GM21390 (cell line): ENCODE measurements around the gene CNTD1.

ENCODE experiments used
- ATAC-seq: cut with Tn5 transposase; IDR thresholded peaks from one replicate; pipeline ENCODE4 v1.9.1; 2021; ENCODE audit not compliant: unreplicated experiment

Gene CNTD1

DNA sequence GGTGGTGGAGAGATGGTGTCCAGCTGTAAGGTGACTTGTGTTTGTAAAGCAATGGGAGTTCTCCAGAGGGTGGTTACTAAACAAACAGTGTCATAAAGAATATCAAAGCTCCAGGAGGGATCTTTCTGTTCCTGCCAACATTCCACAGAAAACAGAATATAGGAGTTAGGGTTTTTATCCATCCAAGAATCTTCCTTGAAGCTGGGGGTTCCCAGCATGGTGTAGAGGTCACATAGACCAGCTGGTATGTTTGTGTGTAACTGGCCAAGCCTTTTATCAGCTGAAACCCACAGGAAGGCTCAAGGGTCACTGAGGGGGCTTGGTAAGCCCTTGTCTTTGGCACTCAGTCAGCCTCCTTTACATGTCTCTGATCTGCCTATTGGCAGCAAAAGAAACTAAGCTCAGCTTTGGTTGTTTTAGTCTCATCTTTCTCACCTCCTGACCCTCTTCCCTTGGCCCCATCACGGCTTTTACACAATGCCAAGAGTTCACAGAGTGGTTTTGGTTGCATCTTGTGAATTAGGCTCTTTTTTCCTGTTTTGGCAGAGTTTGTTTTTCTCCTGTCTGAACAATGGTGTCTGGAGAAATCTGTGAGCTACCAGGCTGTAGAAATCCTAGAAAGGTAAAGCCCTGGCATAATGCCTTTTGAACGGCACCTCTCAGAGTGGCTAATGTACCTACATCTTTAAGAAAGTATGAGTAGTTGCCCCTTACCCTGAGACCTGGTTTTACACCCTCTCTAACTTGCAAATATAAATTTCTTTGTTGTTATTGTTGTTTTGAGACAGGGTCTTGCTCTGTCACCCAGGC lies 4.6 kb downstream of the CNTD1 start:
- no peak for ATAC-seq

DNA sequence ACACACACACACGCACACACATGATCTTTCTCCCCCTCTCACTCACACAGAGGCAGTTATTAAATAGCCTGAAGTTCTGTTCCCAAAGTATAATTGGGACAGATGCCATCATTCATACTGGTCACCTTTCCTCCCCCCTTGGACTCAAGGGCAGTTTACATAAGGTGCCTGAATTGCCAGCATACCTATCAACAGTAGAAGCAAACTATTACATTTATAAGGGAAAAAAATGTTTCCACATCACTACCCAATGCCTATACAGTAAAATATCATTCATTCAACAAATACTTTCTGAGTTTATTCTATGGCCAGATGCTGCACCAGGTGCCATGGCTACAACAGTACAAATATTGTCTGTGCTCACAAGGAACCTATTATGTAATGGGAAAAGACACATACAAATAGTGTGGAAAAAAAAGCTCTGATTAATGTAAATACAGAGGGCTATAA lies 6.3 kb downstream of the CNTD1 start:
- ATAC-seq, result no peak

DNA sequence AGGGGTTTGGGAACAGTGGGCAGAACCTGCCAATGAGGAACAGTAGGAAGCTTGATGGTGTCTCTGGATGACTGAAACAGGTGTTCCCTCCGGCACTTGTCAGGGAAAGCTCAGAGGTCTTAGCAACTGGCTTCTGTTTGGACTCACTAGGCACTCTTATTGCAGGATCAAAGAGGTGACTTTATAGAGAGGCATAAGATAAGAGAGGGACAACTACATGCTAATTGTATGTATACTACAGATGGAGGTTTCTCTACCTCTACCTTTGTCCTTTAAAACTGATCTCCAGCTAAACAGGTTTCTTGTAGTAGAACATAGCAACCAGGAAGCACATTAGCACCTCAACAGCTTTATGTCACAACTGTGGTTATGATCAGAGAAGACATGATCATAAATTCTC lies 7.6 kb downstream of the CNTD1 start:
- ATAC-seq, result no peak

DNA sequence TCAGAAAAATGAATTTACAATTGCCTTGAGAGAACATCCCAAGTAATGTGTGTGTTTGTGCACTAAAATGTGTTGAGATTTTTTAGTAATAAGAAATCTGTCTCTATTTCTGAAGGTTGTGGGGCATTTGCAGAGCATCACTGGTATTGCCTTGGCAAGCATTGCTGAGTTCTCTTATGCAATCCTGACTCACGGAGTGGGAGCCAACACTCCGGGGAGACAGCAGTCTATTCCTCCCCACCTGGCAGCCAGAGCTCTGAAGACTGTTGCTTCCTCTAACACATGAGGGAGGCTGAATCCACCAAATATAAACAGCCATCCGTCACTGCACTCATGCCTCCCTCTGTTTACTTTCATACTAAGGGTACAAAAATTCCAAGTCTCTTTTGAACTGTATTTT lies 10.6 kb downstream of the CNTD1 start:
- ATAC-seq, result no peak

DNA sequence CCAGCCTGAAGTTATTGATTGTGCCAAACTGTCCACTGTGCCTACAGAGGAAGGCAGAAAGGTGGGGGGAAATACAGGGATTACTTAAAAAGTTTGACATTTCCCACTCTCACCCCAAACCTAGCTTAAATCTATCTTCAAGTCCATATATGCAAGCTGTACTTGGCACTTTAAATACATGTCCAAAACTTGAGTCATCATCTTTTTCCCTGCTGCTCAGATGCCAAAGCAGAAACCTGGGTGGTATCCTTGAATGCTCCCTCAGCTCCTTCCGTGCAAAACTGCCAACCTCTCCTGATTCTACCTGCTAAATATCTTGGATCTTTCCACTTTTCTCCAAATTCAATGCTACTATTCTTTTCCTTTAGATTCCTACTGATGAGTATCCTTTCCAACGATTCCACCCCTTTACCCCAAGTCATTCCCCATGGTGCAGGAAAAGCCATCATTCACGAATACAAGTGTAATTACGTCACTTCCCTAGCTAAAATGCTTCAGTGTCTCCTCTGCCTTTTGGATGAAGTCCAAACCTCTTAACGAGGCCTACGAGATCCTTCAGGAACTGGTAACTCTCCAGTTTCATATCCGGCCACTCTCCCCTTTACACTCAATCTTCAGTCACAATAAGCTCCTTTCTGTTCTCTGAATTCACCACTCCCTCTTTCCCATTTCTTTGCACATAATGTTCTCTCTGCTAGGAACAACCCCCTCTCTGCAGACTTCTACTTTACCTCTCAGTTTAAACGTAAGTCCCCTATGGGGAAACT lies 16.2 kb downstream of the CNTD1 start:
- ATAC-seq, result no peak

DNA sequence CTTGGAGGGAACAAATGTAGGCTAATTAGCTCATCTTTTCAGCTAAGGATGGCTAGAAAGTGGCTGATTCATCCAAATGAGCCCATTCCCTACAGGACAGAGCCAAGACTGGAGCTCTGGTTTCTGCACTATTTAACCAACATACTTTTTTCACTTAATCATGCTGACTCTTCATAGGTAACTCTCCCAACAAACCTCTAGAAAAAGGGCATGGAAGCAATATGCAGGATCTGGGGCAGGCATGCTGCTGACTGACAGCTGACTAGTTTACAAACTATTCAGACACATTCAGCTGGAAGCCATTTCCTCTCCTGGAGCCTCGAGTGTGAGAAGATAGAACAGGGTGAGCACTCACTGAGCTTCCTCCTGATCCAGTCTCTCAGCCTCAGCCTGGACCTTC lies 19.2 kb downstream of the CNTD1 start:
- no peak for ATAC-seq

DNA sequence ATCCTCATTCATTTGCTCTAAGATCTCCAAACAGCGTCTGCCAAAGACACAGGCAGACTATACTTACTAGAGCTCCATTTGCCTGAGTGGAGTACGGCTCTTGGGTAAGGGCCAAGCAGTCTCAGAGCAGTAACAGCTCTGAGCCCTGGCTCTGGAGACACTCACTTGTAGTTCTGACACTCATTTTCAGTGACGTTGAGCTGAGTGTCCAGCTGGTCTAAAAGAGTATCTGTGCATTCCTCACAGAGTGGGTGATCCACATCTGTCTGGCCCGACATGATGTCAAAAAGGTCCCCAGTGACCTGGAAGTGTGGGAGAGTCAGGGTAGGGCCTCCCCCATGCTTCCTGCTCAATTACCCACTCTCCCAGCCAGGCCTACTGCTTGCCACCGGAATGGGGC lies 19.7 kb downstream of the CNTD1 start:
- ATAC-seq, result no peak

DNA sequence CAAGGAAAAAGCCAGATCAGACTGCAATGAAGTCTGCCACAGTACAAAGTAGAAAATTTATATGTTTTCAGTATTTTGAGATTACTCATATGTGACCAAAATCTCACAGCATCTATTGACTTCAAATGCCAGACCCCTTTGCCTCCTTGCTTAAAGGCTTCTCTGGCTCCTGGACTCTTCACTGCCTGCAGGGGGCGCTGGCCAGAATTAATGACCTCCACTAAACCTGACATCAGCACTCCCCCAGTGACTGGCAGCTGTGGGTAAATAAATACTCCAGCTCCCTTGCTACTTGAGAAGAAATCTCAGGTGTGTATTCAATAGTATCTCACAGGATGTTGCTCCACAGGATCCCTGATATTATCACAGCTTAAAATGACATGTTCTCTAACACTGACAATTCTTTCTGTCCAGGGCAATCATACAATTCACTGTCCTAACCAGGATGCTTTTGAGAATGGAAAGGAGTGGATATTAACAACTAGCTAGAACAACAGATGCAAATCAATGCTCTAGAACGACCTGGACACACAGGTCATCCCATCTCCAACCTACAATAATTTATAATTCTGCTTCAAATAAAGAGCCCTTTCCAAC lies 21.4 kb downstream of the CNTD1 start:
- ATAC-seq, result no peak

DNA sequence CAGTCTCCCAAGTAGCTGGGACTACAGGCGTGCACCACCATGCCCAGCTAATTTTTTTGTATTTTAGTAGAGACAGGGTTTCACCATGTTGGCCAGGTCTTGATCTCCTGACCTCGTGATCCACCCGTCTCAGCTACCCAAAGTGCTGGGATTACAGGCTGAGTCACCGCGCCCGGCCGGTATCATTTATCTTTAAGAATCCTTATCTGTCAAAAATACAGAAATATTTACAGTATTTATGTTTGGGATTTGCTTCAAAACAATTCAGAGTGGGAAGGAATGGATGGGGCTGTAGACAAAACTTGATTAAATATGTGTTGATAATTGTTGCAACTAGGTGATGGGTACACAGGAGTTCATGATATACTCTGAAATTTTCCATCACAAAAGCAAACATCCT lies 22.5 kb downstream of the CNTD1 start:
- no peak for ATAC-seq

DNA sequence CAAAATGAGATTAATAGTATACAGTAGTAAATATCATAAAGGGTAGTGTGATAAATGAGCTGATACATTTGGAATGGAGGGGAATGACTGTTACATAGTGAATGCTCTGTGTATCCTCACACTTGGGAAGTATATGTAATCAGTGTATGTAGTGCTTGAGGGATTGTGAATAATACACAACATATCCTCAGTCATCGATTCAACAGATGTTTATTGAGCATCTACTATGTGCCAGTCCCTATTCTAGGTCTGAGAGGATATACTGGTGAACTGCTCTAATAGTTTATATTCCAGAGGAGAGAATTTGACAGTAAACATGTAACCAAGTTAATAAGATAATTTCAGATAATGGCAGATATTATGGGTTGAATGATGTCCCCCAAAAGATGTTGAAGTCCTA lies 28.8 kb downstream of the CNTD1 start:
- no peak for ATAC-seq

DNA sequence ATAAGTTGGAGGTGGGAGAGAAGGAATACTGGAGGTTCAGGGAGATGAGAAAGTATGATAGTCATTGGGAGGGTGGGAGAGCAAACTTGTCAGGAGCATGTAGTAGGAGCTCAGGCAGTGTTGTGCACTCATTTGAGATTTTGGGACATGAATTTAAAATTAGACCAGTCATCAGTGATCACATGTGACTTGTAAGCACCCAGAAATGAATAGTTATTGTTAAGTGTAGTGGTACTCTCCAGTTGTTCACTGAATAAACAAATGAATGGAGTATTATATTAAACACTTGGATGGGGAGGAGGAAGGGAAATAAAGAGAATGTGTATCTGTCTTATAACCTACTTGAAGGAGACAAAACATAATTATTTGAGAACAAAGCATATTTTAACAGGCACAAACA lies 32.3 kb downstream of the CNTD1 start:
- no peak for ATAC-seq

DNA sequence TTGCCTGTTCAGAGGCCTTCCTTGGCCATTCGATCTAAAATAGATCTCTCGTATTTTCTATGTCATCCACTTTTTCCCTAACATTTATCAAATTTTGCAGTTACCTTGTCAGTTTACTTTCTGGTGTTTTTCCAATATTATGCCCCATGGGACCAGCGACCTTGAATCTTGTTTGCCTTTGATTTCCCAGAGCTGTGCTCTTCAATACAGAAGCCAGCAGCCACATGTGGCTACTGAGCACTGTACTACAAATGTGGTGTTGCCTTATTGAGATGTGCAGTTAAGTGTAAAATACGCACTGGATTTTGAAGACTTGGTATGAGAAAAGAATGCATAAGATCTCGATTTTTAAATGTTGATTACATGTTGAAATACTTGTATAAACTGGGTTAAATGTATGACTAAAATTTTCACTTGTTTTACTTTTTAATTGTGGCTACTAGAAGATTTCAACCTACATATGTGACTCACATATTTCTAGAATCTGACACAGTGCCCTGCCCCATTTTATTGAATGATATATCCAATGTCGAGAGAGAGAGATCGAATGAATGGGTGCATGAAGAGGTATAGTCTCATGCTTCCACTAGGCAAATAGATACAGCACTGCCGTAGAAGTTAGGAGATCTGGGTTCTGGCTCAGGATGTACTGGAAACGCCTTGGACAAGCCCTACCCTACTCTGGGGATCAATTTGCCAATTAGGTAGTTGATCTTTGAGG lies 33.7 kb downstream of the CNTD1 start:
- no peak for ATAC-seq

DNA sequence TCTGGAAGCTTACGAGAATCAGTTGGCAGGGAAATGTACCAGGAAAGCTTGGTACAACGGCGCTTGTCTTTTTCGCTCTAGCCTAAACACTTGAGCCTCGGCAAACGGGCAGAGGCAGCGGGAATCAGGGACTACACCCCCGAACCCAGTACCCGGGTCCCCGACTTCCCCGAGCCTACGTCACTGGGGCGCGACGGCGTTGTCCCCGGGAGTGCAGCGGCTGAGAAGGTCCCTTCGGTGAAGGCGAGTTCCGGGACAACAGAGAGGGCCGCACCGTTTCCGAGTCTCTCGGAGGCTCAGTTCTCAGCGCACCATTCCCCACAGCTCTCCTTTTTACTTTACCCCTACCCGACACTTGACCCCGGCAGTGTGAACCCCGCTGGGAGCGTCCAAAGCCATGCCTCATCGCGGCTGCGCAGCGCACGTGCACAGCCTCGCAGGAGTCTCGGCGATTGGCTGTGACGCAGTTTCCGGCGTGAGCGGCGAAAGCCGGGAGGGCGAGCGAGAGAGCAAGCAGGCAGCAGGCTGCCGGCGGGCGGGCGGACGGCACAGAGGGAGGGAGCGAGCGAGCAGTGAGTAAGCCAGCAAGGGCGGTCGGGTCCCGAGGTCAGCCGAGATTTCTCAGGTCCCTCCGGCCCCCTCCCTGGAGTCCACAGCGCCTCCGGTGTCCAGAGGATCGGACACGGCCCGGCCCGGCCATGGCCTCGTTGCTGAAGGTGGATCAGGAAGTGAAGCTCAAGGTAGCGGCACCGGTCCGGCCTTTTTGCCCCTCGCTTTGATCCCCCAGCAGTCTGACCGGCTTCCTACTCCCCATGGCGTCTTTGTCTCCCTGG lies 34.5 kb downstream of the CNTD1 start, which contains the start of gene PSME3:
Gene PSME3, plus strand, starts transcription at position 464 of the 833 bp plus-strand sequence. Its CDS starts 235 bp downstream, at position 699.
- ATAC-seq, result peak; percentile 86

DNA sequence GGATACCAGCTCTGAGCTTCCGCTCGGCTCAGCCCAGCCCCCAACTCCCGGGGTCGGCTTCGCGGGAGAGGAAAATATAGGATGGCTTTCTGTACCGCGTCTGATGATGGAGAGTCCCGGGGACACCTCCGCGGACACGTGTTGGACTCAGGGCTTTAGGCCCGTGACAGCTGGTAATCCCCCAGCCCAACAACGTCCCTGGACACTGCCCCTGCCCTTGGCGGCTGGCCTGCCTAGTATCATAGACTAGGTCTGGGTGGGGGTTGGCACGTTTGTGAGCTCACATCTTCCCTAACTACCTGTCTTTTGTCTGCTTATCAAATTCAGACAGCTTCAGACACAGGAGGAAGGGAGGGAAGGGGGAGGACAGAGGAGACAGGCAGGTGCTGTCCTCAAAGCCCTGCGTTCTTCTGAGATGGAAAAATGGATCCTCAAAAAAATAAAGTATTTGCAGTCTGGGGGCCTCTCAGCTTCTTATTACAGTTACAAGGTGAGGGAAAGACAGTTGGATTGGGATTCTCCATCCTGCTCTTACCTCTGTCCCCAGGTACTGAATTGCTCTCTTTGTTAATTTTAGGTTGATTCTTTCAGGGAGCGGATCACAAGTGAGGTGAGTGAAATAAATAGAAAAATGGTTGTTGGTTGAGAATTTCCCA lies 35.2 kb downstream of the CNTD1 start:
- peak; percentile 15 for ATAC-seq

DNA sequence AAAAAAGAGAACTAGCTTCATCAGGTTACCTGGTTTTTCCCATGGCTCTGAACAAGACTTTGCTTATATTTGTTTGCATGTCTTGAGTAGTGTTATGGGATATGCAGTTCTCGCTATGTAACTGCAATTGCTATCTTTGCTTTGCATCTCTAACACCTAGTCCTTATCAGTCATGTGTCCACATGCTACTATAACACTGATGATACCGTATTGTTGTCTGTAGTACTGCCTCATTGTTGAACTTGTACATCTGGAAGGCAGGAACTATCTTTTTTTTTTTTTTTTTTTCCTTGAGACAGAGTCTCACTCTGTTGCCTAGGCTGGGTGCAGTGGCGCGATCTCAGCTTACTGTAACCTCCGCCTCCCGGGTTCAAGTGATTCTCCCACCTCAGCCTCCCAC lies 37.1 kb downstream of the CNTD1 start:
- no peak for ATAC-seq

DNA sequence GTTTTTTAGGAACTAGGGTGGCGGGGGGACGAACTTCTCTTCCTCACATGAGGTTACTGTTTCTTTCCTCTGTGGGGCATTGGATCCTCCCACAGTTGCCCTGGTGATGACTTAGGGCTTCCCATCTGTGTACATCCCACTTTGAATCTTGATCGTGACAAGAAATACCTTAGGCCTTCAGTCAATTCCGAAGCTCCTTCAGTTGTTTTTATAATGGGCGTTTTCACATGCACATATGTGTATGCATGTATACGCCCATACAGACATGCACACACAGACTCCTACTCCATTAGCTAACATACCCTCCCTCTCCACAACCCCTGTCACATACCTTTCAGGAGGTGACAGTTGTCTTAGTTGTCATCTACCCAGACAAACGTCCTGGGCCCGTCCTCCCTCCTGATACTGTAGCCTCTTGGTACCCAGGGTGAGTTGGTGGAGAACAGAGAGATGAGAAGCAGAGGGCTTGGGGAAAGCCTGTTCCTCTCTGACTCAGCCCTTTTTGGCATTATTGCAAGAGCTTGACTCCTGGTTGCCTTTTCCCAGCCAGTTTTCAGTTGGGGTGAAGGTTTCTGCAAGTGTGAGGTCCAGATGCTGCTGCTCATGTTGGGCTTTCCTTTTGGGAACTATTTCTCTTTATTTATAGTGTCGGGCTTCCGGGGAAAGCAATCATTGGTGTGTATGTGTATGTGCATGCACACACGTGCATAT lies 43.5 kb downstream of the CNTD1 start:
- no peak for ATAC-seq

DNA sequence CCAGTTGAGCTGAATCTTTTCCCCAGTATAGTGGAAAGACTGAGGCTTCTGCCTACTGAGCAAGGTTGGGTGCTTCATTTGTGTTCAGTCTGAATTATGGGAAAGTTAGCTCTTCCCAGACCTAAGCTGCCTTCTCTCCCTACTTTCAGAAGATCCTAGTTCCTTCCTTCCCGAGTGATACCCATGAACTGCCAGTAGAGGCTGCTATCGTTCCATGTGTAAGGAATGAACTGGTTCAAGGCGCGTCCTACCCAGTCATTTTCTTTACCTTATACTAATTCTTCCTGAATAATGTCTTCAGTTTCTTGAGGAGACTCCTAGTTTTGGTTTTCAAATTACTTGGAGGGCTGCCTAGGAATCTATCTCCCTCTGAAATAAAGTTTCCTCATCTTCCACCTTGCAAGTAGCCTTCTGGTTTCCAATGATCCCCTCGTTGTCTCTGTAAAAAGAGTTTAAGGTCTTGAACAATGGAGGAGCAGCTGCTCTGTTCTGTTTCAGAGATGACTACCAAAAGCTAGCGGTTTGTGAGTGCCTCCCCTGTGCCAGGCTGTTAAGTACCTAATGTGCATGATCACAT lies 44.8 kb downstream of the CNTD1 start:
- no peak for ATAC-seq

DNA sequence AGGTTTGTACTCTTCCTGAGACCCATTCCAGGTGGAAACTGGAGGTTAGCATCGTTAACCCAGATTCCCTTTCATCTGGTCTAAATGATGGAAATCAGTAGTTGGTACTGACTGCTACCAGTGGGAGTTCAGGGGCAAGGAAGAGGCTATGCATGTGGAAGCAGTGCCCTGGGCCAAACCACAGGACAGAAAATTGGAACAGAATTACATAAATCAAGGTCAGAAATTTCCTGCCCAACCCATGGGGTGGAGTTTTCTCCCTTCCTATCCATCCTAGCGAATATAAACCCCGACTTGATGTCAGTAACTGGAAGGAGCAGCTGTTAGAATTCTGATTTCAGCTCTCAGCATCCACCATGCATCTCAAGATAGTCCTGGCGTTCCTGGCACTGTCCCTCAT lies 45.6 kb downstream of the CNTD1 start, which contains the start of gene AOC2:
Gene AOC2, plus strand, starts transcription at position 310 of the 400 bp plus-strand sequence. Its CDS starts 47 bp downstream, at position 357.
- ATAC-seq, result no peak
